ENCODE measurements around the gene BOK. TPM values are rescaled to one million over a fixed set of nuclear protein-coding genes. Genes with fewer than 3 reads are reported as not detected.

The BOK gene
- total RNA-seq, 1 experiment from 2014 or later = 41.5 TPM

GRCh38 chr2:241619597-241620418, 61.3 kb downstream of the BOK start:
- peaks cover 99% of the 10 kb centered on the region for H3K79me2 ChIP-seq (ENCODE audit: insufficient read depth, low read length)
- no peaks in the 10 kb centered on the region for H3K9me2 ChIP-seq (ENCODE audit: insufficient read depth)
- peaks cover 19% of the 10 kb centered on the region; the same call in 1 of the 2 replicates for H4K20me1 ChIP-seq (ENCODE audit: insufficient read depth)
- ChIA-PET RAD21 (ENCODE audit: low non-redundant PET in 1 of 2, low total read pairs in 2 of 2, uncharacterized antibody in 2 of 2, unreplicated experiment in 2 of 2) (no interaction called here), CTCF (no interaction called here), POLR2A (no interaction called here)
- ATAC-seq (no peak), DNase-seq (ENCODE audit: low read depth, low spot score) (no peak)
- no TSS peak for BruUV-seq (replicated peaks)
- no peak overlapping the region for H3K4me3 ChIP-seq (replicated peaks in 1 of 2; ENCODE audit: low read depth in 1 of 2, low read length in 2 of 2)
- no peaks in the 10 kb centered on the region for H3K9me3 ChIP-seq (ENCODE audit: control insufficient read depth in 1 of 2, insufficient read depth in 1 of 2, low read depth in 1 of 2, low read length in 2 of 2)
- H3K4me1 ChIP-seq (ENCODE audit: control insufficient read depth in 1 of 2, insufficient read depth in 2 of 2, low read length in 2 of 2) = peaks cover 0 to 35% of the 10 kb centered on the region in 2 experiments; a peak in 2 of 4 replicates
- H3K27ac ChIP-seq (ENCODE audit: low read depth, low read length) = 0 out of 2 replicates have a peak overlapping the region, but pooled peaks have one; percentile 27
- intact Hi-C loops (cut with micrococcal nuclease) = no loop called here
- peaks cover 3 to 17% of the 10 kb centered on the region in 2 experiments; a peak in 2 of 4 replicates for H3K36me3 ChIP-seq (ENCODE audit: control insufficient read depth in 1 of 2, insufficient read depth in 2 of 2, low read length in 2 of 2)
- no peak overlapping the region for H3K9ac ChIP-seq (ENCODE audit: low read length)
- no peaks in the 10 kb centered on the region for H3K27me3 ChIP-seq (ENCODE audit: insufficient read depth, low read length)
- TF ChIP-seq CEBPB (IDR thresholded peaks at IDR 0.05; ENCODE audit: low read depth) (no peak), RAD21 (IDR thresholded peaks at IDR 0.05; ENCODE audit: low read depth) (no peak), CTCF (IDR thresholded peaks at IDR 0.05 in 2 of 3, conservative IDR thresholded peaks at IDR 0.05 in 1 of 3; ENCODE audit: borderline replicate concordance in 1 of 3, insufficient read depth in 1 of 3, low read depth in 2 of 3, low read length in 2 of 3) (no peak), JUND (IDR thresholded peaks at IDR 0.05) (no peak), TCF7L2 (IDR thresholded peaks at IDR 0.05; ENCODE audit: borderline replicate concordance, extremely low read depth, insufficient read depth, insufficient read length) (no peak)
- no peak overlapping the region for H3K4me2 ChIP-seq (ENCODE audit: low read length)
- H2AFZ ChIP-seq (ENCODE audit: low read depth, low read length, poor library complexity, severe bottlenecking) = no peak overlapping the region

- Histone ChIP-seq H3K9me2 (ENCODE audit: insufficient read depth) (no peaks in the 10 kb centered on the region), H3K79me2 (ENCODE audit: insufficient read depth, low read length) (peaks cover 99% of the 10 kb centered on the region), H3K4me3 (replicated peaks in 1 of 2; ENCODE audit: low read depth in 1 of 2, low read length in 2 of 2) (no peak overlapping the region), H2AFZ (ENCODE audit: low read depth, low read length, poor library complexity, severe bottlenecking) (no peak overlapping the region), H3K9ac (ENCODE audit: low read length) (no peak overlapping the region), H4K20me1 (ENCODE audit: insufficient read depth) (peaks cover 19% of the 10 kb centered on the region; the same call in 1 of the 2 replicates), H3K36me3 (ENCODE audit: control insufficient read depth in 1 of 2, insufficient read depth in 2 of 2, low read length in 2 of 2) (peaks cover 3 to 17% of the 10 kb centered on the region in 2 experiments; a peak in 2 of 4 replicates), H3K4me1 (ENCODE audit: control insufficient read depth in 1 of 2, insufficient read depth in 2 of 2, low read length in 2 of 2) (peaks cover 0 to 35% of the 10 kb centered on the region in 2 experiments; a peak in 2 of 4 replicates), H3K9me3 (ENCODE audit: control insufficient read depth in 1 of 2, insufficient read depth in 1 of 2, low read depth in 1 of 2, low read length in 2 of 2) (no peaks in the 10 kb centered on the region), H3K27ac (ENCODE audit: low read depth, low read length) (0 out of 2 replicates have a peak overlapping the region, but pooled peaks have one; percentile 27), H3K27me3 (ENCODE audit: insufficient read depth, low read length) (no peaks in the 10 kb centered on the region), H3K4me2 (ENCODE audit: low read length) (0 out of 2 replicates have a peak overlapping the region, but pooled peaks have one; percentile 8)
- TF ChIP-seq JUND (IDR thresholded peaks at IDR 0.05) = peak; percentile 58
- TF ChIP-seq YY1 (IDR thresholded peaks at IDR 0.05; ENCODE audit: extremely low read depth, insufficient replicate concordance, low read depth, low read length) = no peak
- TF ChIP-seq POLR2A (IDR thresholded peaks at IDR 0.05; ENCODE audit: borderline replicate concordance, extremely low read depth, insufficient read depth, insufficient read length) = no peak
- no peak for TF ChIP-seq ATF3 (IDR thresholded peaks at IDR 0.05)
- TF ChIP-seq TCF7L2 (IDR thresholded peaks at IDR 0.05; ENCODE audit: borderline replicate concordance, extremely low read depth, insufficient read depth, insufficient read length) = no peak
- no peak for TF ChIP-seq SRF (IDR thresholded peaks at IDR 0.05; ENCODE audit: low read depth)
- TF ChIP-seq FOSL1 (IDR thresholded peaks at IDR 0.05; ENCODE audit: low read depth) = peak; percentile 82
- no peak for TF ChIP-seq RAD21 (IDR thresholded peaks at IDR 0.05; ENCODE audit: low read depth)
- 0 out of 2 replicates have a peak, but pooled peaks have one; percentile 13 for TF ChIP-seq SP1 (IDR thresholded peaks at IDR 0.05; ENCODE audit: low read depth)
- TF ChIP-seq CTCF (IDR thresholded peaks at IDR 0.05 in 2 of 3, conservative IDR thresholded peaks at IDR 0.05 in 1 of 3; ENCODE audit: borderline replicate concordance in 1 of 3, insufficient read depth in 1 of 3, low read depth in 2 of 3, low read length in 2 of 3) = no peak
- peak; percentile 56 for ATAC-seq
- intact Hi-C loops (cut with micrococcal nuclease) = no loop called here
- CTCF ChIA-PET = no interaction called here
- RAD21 ChIA-PET (ENCODE audit: low non-redundant PET in 1 of 2, low total read pairs in 2 of 2, uncharacterized antibody in 2 of 2, unreplicated experiment in 2 of 2) = no interaction called here
- DNase-seq (ENCODE audit: low read depth, low spot score) = peak; percentile 33
- POLR2A ChIA-PET = no interaction called here
- BruUV-seq (replicated peaks) = no TSS peak
These were observed 61.8 kb downstream of the BOK start for GRCh38 chr2:241620419-241620769.

Measured in HCT116 (cell line).